Measurements from ENCODE around the gene MYCL.

DNA sequence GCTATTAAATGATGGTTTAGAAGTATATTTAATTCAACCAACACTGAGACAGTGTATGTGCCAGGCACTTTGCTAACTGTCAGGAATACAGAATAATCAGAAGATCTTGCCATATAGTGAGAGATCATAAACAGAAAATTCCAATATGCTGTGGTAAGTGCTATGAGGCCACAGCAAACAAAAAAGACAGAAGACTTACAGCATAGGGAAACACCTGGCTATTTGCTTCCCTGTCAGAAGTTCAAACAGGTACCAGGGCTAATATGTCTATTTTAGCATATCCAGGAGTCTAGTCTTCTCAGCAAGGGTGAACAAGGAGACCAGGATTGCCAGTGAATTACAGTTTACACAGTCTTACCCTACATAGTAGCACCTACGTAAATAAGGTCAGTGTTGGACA, 48.8 kb downstream of the MYCL start:
- TF ChIP-seq, protein P1, sequence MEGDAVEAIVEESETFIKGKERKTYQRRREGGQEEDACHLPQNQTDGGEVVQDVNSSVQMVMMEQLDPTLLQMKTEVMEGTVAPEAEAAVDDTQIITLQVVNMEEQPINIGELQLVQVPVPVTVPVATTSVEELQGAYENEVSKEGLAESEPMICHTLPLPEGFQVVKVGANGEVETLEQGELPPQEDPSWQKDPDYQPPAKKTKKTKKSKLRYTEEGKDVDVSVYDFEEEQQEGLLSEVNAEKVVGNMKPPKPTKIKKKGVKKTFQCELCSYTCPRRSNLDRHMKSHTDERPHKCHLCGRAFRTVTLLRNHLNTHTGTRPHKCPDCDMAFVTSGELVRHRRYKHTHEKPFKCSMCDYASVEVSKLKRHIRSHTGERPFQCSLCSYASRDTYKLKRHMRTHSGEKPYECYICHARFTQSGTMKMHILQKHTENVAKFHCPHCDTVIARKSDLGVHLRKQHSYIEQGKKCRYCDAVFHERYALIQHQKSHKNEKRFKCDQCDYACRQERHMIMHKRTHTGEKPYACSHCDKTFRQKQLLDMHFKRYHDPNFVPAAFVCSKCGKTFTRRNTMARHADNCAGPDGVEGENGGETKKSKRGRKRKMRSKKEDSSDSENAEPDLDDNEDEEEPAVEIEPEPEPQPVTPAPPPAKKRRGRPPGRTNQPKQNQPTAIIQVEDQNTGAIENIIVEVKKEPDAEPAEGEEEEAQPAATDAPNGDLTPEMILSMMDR (IDR thresholded peaks at IDR 0.05; ENCODE audit: borderline replicate concordance, extremely low read depth, low read length, poor library complexity, severe bottlenecking), result no peak
- TF ChIP-seq EZH2 (IDR thresholded peaks at IDR 0.05; ENCODE audit: borderline replicate concordance, low read depth, low read length, severe bottlenecking), result no peak

Data from DND-41 (cell line).